Bronchial epithelial cell (primary cell): ENCODE data around the gene NEURL1B. TPM values are rescaled to one million over a fixed set of nuclear protein-coding genes. Genes with fewer than 3 reads are reported as not detected.

Experiments used
- DNase-seq: peaks from one replicate; pipeline ENCODE4 v3.0.0-alpha.2; 2010; ENCODE audit warnings: low read depth
- FAIRE-seq: peaks from 2 replicates; lab custom pipeline; 2011; peaks lifted over from hg19 to GRCh38; lab: Jason Lieb, UNC
- H3K27me3 ChIP-seq: 2 replicates; pipeline ENCODE4 v1.5.1; 2011; ENCODE audit warnings: low read length; ENCODE audit not compliant: control insufficient read depth, insufficient read depth
- H3K36me3 ChIP-seq: 2 replicates; pipeline ENCODE4 v1.5.1; 2011; ENCODE audit warnings: low read length; ENCODE audit not compliant: control insufficient read depth, insufficient read depth
- H3K4me3 ChIP-seq: 2 replicates; pipeline ENCODE4 v1.5.1; 2011; ENCODE audit warnings: mild to moderate bottlenecking, low read depth, low read length, control low read depth
- CTCF ChIP-seq: IDR thresholded peaks from 2 replicates; pipeline ENCODE4 v1.5.1; 2011; ENCODE audit warnings: mild to moderate bottlenecking, moderate library complexity, low read length, control low read depth, inconsistent platforms; ENCODE audit not compliant: insufficient read depth, severe bottlenecking
- total RNA-seq: library from RNA; depleted of rRNA; stranded (reverse); fragments of >200 nt; gene quantifications from 2 replicates; pipeline ENCODE4 v1.2.1, GENCODE V29; 2014

The NEURL1B gene
- total RNA-seq, 1 donor from 2014 or later: 4.7 TPM

GRCh38 chr5:172733974-172734346 is 92.9 kb downstream of the NEURL1B start:
- DNase-seq: no peak

GRCh38 chr5:172735141-172735831 is 94.2 kb downstream of the NEURL1B start:
- H3K36me3 ChIP-seq: no peaks in the 10 kb centered on the region
- H3K4me3 ChIP-seq: no peak overlapping the region
- FAIRE-seq (no peak), DNase-seq (no peak)
- no peaks in the 10 kb centered on the region for H3K27me3 ChIP-seq
- no peak for TF ChIP-seq CTCF

More at GRCh38 chr5:172733974-172734346, 92.9 kb downstream of the NEURL1B start:
- Histone ChIP-seq H3K36me3 (no peaks in the 10 kb centered on the region), H3K4me3 (no peak overlapping the region), H3K27me3 (no peaks in the 10 kb centered on the region)
- no peak for FAIRE-seq
- no peak for TF ChIP-seq CTCF

GRCh38 chr5:172736508-172737135 is 95.6 kb downstream of the NEURL1B start:
- no peak for DNase-seq
- Histone ChIP-seq H3K4me3 (no peak overlapping the region), H3K27me3 (no peaks in the 10 kb centered on the region), H3K36me3 (no peaks in the 10 kb centered on the region)
- FAIRE-seq: no peak
- no peak for TF ChIP-seq CTCF

- Histone ChIP-seq H3K27me3 (no peaks in the 10 kb centered on the region), H3K36me3 (no peaks in the 10 kb centered on the region), H3K4me3 (no peak overlapping the region)
- no peak for TF ChIP-seq CTCF
- FAIRE-seq: no peak
- DNase-seq: no peak
These were observed 98.3 kb downstream of the NEURL1B start for GRCh38 chr5:172739375-172739774.

GRCh38 chr5:172740428-172741205 is 99.6 kb downstream of the NEURL1B start:
- no peak for TF ChIP-seq CTCF
- Histone ChIP-seq H3K36me3 (no peaks in the 10 kb centered on the region), H3K4me3 (no peak overlapping the region), H3K27me3 (no peaks in the 10 kb centered on the region)
- FAIRE-seq: no peak
- DNase-seq: peak; percentile 90

Other genes starting within 250 kb of the NEURL1B start
- 10.0 and 15.1 TPM in 2 replicates for gene SH3PXD2B, start 186.7 kb upstream of the NEURL1B start, total RNA-seq
- gene DUSP1, start 129.9 kb downstream of the NEURL1B start, total RNA-seq: 114 and 194 TPM in 2 replicates
- 105 and 116 TPM in 2 replicates for gene ERGIC1, start 193.0 kb downstream of the NEURL1B start, total RNA-seq